Measurements from ENCODE around the gene MEP1B.

- TF ChIP-seq CTCF (IDR thresholded peaks at IDR 0.05; ENCODE audit: borderline replicate concordance, extremely low read depth, low read length, poor library complexity, severe bottlenecking) = no peak
- no peak for TF ChIP-seq EZH2 (IDR thresholded peaks at IDR 0.05; ENCODE audit: borderline replicate concordance, low read depth, low read length, severe bottlenecking)
Observed at GRCh38 chr18:32243358-32243757, 53.5 kb downstream of the MEP1B start.

All from DND-41 (cell line).